UCSD-AML1 (cell line): Measurements from ENCODE around the gene FOXN3.

Experiments
- DNase-seq: peaks from one replicate; lab custom pipeline; 2025; ENCODE audit not compliant: unreplicated experiment; lab: John Stamatoyannopoulos, UW

Gene FOXN3

DNA sequence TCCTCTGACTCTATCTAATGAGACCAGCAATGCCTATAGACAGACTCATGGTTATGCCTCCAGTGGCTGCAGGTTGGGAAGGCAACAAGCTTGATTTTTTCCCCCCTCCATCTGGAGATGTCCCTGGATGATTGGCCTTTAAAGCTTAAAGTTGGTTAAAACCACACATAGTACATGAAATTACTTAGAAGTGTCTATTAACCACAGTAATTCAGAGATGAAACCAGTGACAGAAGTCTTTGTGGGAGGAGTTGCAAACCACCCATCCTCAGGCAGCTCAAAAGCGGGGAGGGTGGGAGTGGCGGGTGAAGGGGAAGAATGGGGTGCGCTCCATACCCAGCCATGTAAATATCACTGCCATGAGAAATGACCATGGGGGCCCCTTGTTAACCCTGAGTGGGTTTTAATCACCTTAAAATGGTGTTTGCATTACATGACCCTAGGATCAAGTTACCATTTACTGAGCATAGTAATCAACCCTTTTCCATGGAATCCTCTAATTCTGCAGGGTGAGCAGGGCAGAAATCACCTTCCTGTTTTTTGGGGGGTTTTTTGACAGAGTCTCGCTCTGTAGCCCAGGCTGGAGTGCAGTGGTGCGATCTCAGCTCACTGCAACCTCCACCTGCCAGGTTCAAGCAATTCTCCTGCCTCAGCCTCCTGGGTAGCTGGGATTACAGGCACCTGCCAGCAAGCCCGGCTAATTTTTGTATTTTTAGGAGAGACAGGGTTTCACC lies 133.5 kb downstream of the FOXN3 start:
- DNase-seq, result no peak

DNA sequence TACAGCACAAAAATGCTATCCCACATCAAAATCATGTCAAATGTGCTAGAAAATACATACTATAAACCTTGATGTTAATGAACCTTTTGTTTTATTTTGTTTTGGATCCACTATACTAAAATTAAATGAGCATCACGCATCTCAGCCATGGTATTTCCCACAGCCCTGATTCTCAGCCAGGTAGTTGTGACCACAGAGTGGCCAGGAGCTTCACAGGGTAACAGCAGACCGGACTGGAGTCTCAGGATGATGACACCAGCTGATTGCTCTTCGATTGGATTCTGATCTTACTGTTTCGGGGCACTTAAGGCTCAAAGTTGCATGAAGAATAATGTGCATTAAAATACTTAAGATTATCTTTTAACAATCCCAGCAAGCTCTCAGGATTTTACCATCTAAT lies 134.8 kb downstream of the FOXN3 start:
- DNase-seq, result no peak

DNA sequence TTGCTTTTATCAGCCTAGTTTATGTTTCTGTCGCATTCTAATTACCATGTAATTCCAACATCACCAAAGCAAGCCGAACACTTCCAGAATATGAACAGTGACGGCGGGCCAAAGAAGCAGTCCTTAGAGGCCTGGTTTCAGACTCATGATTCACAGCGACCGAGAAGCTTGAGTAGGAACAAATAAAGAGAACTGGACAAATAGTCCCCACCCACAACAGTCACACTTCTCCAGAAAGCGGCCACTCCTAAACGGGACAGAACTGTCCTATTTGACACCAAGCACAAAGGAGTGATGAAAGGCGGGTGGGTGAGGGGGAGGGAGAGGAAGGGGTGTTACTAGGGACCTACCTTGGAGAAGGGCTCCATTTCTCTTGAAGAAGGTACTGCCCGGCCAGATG lies 136.4 kb downstream of the FOXN3 start:
- DNase-seq, result no peak

DNA sequence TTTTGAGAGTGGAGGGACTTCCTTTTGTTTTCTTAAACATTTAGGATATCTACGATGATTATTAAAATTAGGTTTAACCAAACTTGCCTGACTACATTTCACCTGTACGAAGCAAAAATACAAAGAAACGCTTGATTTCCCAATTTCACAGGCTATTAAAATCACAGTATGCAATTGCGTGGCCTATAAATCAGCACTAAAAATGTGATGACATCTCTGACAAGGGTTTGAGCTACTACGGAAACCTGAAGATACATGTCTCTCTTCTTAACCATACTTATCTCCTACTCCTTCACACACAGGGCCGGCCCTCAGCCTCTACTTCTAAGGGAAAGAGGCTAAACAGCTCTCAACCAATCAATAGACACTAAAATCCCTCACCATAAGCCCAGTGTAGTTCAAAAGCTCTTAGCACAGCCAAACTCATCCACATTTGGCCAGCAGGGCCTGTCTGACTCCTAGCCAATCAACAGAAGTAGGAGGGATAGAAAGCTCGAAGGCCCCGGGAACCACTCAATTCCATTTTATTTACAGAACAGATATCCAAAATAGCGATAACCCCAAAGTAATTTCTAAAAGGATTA lies 137.3 kb downstream of the FOXN3 start:
- DNase-seq, result no peak

GRCh38 chr14:89277203-89277602 lies 139.8 kb downstream of the FOXN3 start:
- DNase-seq, result no peak

GRCh38 chr14:89276424-89276975 lies 140.5 kb downstream of the FOXN3 start:
- DNase-seq, result peak; percentile 30

- DNase-seq, result no peak
Measured at GRCh38 chr14:89270439-89271227, 146.4 kb downstream of the FOXN3 start.

- DNase-seq, result no peak
Measured at GRCh38 chr14:89269404-89269803, 147.6 kb downstream of the FOXN3 start.

DNA sequence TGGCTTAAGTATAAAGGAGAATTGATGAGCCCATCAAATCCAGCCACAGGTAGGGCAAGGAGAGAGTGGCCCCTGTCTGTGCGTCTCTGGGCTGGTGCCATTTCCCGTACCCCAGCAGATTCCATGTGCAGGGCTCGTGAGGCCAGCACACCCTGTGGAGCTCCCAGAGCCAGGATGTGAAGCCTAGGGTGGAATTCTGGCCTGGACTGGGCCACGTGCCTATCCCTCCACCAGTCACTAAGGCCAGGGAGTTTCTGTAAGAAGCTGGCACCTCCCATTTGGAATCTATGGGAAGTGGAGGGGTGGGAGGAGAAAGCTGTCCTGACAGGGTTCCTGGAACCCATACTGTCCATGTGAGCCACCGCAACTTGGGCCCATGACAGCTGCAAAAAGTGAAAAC lies 148.5 kb downstream of the FOXN3 start:
- DNase-seq, result no peak

- DNase-seq, result no peak
Measured at GRCh38 chr14:89267656-89268055, 149.4 kb downstream of the FOXN3 start.

- DNase-seq, result no peak
Measured at GRCh38 chr14:89267163-89267562, 149.9 kb downstream of the FOXN3 start.

DNA sequence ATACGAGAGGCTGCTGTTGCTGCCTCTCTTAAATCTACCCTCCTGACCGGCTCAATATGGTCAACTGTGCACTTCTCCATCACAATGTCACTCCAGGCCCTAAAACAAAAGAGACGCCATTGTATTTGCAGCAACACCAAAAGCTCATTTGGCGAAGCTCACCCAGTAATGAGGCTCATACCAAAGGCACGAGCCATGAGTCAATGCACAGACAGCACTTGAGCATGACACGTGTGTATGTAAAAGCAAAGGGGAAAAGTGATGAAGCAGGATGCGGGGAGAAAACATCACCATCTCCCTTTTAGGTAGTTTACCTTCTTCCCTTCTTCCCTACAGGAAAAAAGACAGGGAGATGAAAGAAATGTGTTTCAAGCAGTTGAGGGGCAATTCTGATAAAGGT lies 150.3 kb downstream of the FOXN3 start:
- no peak for DNase-seq

DNA sequence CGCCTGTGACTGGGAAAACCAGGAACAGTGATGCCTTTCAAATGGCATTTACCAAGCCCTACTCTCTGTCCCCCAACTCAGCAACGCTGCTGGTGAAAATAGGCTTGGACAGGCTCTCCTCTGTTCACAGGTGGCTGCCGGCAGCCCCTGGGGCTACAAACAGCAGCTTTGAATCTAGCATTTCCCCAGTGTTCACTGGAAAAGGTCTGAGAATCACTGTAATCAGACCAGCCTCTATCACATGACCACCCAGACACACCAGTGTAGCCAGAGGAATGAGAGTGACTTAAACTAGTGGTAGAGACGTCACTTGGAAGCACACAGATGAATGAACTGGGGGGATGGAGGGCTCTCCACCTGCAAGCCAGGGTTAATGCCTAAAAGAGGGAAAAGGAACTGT lies 151.8 kb downstream of the FOXN3 start:
- DNase-seq, result no peak

DNA sequence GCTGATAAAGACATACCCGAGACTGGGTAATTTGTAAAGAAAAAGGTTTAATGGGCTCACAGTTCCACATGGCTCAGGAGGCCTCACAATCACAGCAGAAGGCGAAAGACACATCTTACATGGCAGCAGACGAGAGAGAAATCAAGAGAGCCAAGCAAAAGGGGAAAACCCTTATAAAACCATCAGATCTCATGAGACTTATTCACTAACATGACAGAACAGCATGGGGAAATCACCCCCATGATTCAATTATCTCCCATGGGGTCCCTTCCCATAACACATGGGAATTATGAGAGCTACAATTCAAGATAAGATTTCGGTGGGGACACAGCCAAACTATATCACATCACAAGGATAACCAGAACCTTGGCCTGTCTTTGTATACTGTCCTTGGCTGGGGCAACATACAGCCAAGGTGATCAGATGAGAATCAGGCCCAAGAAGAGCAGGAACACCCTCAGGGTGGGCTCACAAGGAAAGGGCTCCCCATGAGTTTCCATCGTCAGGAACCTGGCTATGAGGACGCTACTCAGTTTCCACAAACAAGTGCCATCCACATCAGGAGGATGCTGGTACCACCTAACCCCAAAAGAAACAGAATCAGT lies 152.7 kb downstream of the FOXN3 start:
- no peak for DNase-seq

GRCh38 chr14:89262041-89262440 lies 155.0 kb downstream of the FOXN3 start:
- no peak for DNase-seq

GRCh38 chr14:89260898-89261297 lies 156.1 kb downstream of the FOXN3 start:
- no peak for DNase-seq

DNA sequence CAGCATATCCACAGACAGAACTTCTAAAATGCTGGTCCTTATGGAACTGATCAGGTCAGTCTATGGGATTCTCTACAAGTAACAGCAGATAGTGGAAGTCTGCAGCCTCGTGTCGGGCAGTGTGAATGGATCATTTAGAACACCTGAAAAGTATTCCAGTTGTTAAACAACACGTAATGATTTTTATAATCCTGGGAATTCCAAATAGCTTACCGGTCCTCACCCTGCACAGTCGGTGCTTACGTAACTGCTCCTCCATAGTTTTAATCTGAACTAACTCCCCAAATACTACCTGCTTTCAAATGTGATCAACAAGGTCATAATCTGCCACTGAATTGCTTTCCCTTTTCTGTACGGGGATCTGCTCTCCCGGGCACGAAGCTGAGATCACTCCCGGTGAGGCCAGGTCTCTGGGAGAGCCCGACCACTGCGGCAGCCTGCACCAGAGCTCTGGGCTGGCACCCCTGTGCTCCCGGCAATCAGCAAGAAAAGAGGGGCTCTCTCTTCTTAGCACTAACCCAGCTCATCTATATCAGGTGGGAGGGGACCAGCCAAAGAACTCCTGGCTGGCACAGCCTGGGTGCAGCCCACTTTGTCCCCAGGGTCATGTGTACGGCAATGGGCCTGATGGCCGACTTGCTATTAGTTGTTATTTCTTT lies 157.0 kb downstream of the FOXN3 start:
- DNase-seq, result no peak

DNA sequence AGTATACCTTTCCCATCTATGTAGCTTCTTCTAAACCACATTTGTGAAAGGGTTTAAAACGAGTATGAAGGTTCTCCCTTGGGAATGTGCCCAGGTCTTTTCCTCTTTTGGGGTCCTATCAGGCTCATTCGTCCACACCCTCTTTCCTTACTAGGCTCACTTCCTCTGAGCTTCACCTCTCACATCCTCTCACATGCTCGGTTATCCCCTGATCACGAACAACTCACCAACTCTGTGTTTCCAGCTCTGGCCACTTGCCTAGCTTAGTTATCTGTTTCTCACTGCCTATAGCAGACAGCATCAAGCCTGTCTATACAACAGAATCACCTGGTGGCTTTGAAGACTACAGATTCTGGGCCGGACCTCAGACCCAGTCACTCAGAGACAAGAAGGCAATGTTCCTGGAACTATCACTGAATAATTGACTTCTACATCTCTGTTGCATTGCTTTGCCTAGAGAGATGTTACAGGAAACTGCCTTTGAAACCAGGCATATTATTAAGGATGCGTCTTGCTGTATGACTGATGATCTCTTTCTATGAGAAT lies 158.2 kb downstream of the FOXN3 start:
- DNase-seq, result no peak

GRCh38 chr14:89256951-89257350 lies 160.1 kb downstream of the FOXN3 start:
- no peak for DNase-seq

DNA sequence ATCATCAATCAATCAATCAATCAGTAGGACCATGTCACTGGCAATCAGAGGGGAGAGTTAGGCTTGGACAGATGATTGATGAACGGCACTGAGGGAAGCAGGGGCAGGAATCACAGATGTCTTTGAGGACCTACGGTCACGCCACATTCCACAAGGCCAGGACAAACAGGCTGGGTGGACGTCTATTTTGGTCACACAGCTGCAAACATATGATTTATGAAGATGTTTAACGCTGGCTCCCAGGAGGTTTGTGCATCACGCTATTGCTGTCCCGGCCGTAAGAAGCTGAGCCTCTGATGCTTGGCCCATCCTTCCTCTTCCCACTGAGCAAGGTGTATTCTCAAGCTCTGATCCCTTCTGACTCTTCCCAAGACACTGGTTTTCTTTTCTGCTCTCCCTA lies 160.8 kb downstream of the FOXN3 start:
- no peak for DNase-seq

DNA sequence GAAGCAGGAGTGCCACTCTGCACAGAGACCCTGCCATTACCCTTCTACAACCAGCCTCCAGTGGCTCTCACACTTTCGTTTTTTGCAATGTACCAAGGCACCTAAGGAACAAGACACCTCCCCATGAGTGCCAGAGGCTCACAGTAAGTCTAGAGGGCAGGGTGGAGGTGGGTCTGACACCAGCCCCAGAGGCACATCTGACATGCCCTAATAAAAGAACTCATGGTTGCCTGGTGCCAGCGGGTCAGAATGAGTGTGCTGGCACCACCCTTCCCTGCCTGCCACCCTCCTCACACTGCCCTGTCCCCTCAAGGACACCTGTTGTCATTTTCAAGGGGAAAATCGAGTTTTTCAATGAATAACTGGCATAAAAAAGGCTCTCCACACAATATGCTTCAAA lies 161.2 kb downstream of the FOXN3 start:
- DNase-seq, result no peak
